Type B pancreatic cell (in vitro differentiated cells): ENCODE measurements around the gene SRD5A1. TPM values are rescaled to one million over a fixed set of nuclear protein-coding genes. Genes with fewer than 3 reads are reported as not detected.
"Not testable (repeated sequence)": the region's sequence is repeated elsewhere in the genome, so short reads cannot be mapped to it uniquely, and the experiment has no call there.

Experiments used
- DNase-seq: peaks from one replicate; pipeline ENCODE4 v3.0.0; 2021; ENCODE audit warnings: mixed read lengths; ENCODE audit not compliant: unreplicated experiment; ENCODE audit errors: extremely low spot score
- H3K27ac Mint-ChIP-seq: 2 replicates; pipeline ENCODE4 v1.8.0; 2021; ENCODE audit warnings: mild to moderate bottlenecking, mixed read lengths
- H3K27me3 Mint-ChIP-seq: 2 replicates; pipeline ENCODE4 v1.8.0; 2021; ENCODE audit warnings: mixed read lengths
- H3K36me3 Mint-ChIP-seq: 2 replicates; pipeline ENCODE4 v1.8.0; 2021; ENCODE audit warnings: mixed read lengths
- H3K4me1 Mint-ChIP-seq: one replicate; pipeline ENCODE4 v1.8.0; 2021; ENCODE audit warnings: mixed read lengths; ENCODE audit not compliant: unreplicated experiment
- H3K4me3 Mint-ChIP-seq: 2 replicates; pipeline ENCODE4 v1.8.0; 2021; ENCODE audit warnings: mild to moderate bottlenecking, mixed read lengths
- H3K9me3 Mint-ChIP-seq: 2 replicates; pipeline ENCODE4 v1.8.0; 2021; ENCODE audit warnings: mixed read lengths
- CTCF ChIP-seq: fragments of 200-600 bp; sonication (generic); conservative IDR thresholded peaks from 2 replicates; pipeline ENCODE4 v1.5.0; 2021; ENCODE audit warnings: antibody characterized with exemption, mild to moderate bottlenecking
- total RNA-seq: library from RNA; stranded (reverse); gene quantifications from 2 replicates; pipeline ENCODE4 v1.2.1, GENCODE V29; 2021; ENCODE audit warnings: low replicate concordance

The SRD5A1 gene
- total RNA-seq, 1 donor from 2014 or later: 23.1 TPM

- TF ChIP-seq CTCF: no peak
- Mint-ChIP-seq H3K36me3 (peaks cover 15% of the 10 kb centered on the region), H3K4me3 (no peak overlapping the region), H3K9me3 (no peaks in the 10 kb centered on the region), H3K4me1 (no peaks in the 10 kb centered on the region), H3K27me3 (no peaks in the 10 kb centered on the region), H3K27ac (no peak overlapping the region)
- no peak for DNase-seq
These were observed 34.4 kb downstream of the SRD5A1 start for GRCh38 chr5:6667648-6668047.

GRCh38 chr5:6668717-6669116 lies 35.5 kb downstream of the SRD5A1 start:
- not testable (repeated sequence) for H3K27ac Mint-ChIP-seq

GRCh38 chr5:6673031-6673430 lies 39.8 kb downstream of the SRD5A1 start:
- no peak for TF ChIP-seq CTCF
- no peak for DNase-seq
- Mint-ChIP-seq H3K4me1 (no peaks in the 10 kb centered on the region), H3K27ac (no peak overlapping the region), H3K27me3 (no peaks in the 10 kb centered on the region), H3K4me3 (no peak overlapping the region), H3K9me3 (peaks cover 23% of the 10 kb centered on the region), H3K36me3 (peaks cover 21% of the 10 kb centered on the region)

More at GRCh38 chr5:6668717-6669116, 35.5 kb downstream of the SRD5A1 start:
- DNase-seq, H3K4me1 Mint-ChIP-seq, H3K9me3 Mint-ChIP-seq, H3K4me3 Mint-ChIP-seq, H3K27me3 Mint-ChIP-seq: not testable (repeated sequence)
- H3K36me3 Mint-ChIP-seq: peaks cover 24% of the 10 kb centered on the region

- DNase-seq: no peak
- H3K4me1 Mint-ChIP-seq: no peaks in the 10 kb centered on the region
- H3K36me3 Mint-ChIP-seq: peaks cover 21% of the 10 kb centered on the region
These were observed 40.7 kb downstream of the SRD5A1 start for GRCh38 chr5:6673963-6674362.

GRCh38 chr5:6674421-6674820 lies 41.2 kb downstream of the SRD5A1 start:
- TF ChIP-seq CTCF: no peak
- Mint-ChIP-seq H3K27ac (no peak overlapping the region), H3K27me3 (no peaks in the 10 kb centered on the region)

More at GRCh38 chr5:6673963-6674362, 40.7 kb downstream of the SRD5A1 start:
- TF ChIP-seq CTCF: no peak
- Mint-ChIP-seq H3K4me3 (no peak overlapping the region), H3K27ac (no peak overlapping the region), H3K27me3 (no peaks in the 10 kb centered on the region), H3K9me3 (peaks cover 23% of the 10 kb centered on the region)

GRCh38 chr5:6674886-6675285 lies 41.6 kb downstream of the SRD5A1 start:
- Mint-ChIP-seq H3K27ac (no peak overlapping the region), H3K4me1 (no peaks in the 10 kb centered on the region), H3K36me3 (peaks cover 21% of the 10 kb centered on the region), H3K4me3 (no peak overlapping the region), H3K9me3 (peaks cover 23% of the 10 kb centered on the region), H3K27me3 (no peaks in the 10 kb centered on the region)
- no peak for DNase-seq
- TF ChIP-seq CTCF: no peak

More at GRCh38 chr5:6674421-6674820, 41.2 kb downstream of the SRD5A1 start:
- Mint-ChIP-seq H3K9me3 (peaks cover 23% of the 10 kb centered on the region), H3K4me3 (no peak overlapping the region), H3K36me3 (peaks cover 21% of the 10 kb centered on the region), H3K4me1 (no peaks in the 10 kb centered on the region)
- no peak for DNase-seq
